Measurements from ENCODE around the gene METRN. TPM values are rescaled to one million over a fixed set of nuclear protein-coding genes. Genes with fewer than 3 reads are reported as not detected.
A peak's percentile ranks its signal among the peaks of the same experiment; 100 is the strongest.

Gene METRN
- total RNA-seq, 1 experiment from 2014 or later = 23.4 TPM

GRCh38 chr16:708019-708418, 6.9 kb upstream of the METRN start:
- DNase-seq = no peak
- ChIA-PET CTCF (no interaction called here), POLR2A (no interaction called here)
- Mint-ChIP-seq H3K4me1 (ENCODE audit: low read depth, unreplicated experiment) (peaks cover 7% of the 10 kb centered on the region), H3K36me3 (ENCODE audit: insufficient read depth, unreplicated experiment) (peaks cover 7% of the 10 kb centered on the region), H3K27ac (ENCODE audit: unreplicated experiment) (no peak overlapping the region), H3K9me3 (ENCODE audit: unreplicated experiment) (no peaks in the 10 kb centered on the region), H3K4me3 (ENCODE audit: unreplicated experiment) (no peak overlapping the region), H3K27me3 (ENCODE audit: insufficient read depth, unreplicated experiment) (peaks cover 6% of the 10 kb centered on the region)
- peaks cover 6% of the 10 kb centered on the region; the same call in 1 of the 2 replicates for H3K4me1 ChIP-seq
- no peak overlapping the region for H3K4me3 ChIP-seq (ENCODE audit: low read depth, low read length)
- H3K9me3 ChIP-seq = no peaks in the 10 kb centered on the region
- intact Hi-C loops (cut with micrococcal nuclease; ENCODE audit: unreplicated experiment) = no loop called here
- no peaks in the 10 kb centered on the region for H3K36me3 ChIP-seq (ENCODE audit: control insufficient read depth, insufficient read depth, low read length)
- BruUV-seq (replicated peaks) = no TSS peak
- no peak for TF ChIP-seq CTCF (IDR thresholded peaks at IDR 0.05; ENCODE audit: insufficient read depth in 1 of 2, low read depth in 1 of 2, low read length in 1 of 2, severe bottlenecking in 1 of 2, unreplicated experiment in 1 of 2)
- H3K27me3 ChIP-seq (replicated peaks; ENCODE audit: control insufficient read depth, insufficient read depth, low read length) = no peaks in the 10 kb centered on the region; the same call in 1 of the 2 replicates

GRCh38 chr16:708959-709358, 6.0 kb upstream of the METRN start:
- ChIA-PET POLR2A (no interaction called here), CTCF (no interaction called here)
- Mint-ChIP-seq H3K27ac (ENCODE audit: unreplicated experiment) (no peak overlapping the region), H3K27me3 (ENCODE audit: insufficient read depth, unreplicated experiment) (peaks cover 5% of the 10 kb centered on the region), H3K4me3 (ENCODE audit: unreplicated experiment) (no peak overlapping the region), H3K36me3 (ENCODE audit: insufficient read depth, unreplicated experiment) (peaks cover 8% of the 10 kb centered on the region), H3K4me1 (ENCODE audit: low read depth, unreplicated experiment) (peaks cover 7% of the 10 kb centered on the region), H3K9me3 (ENCODE audit: unreplicated experiment) (no peaks in the 10 kb centered on the region)
- H3K36me3 ChIP-seq (ENCODE audit: control insufficient read depth, insufficient read depth, low read length) = no peaks in the 10 kb centered on the region
- intact Hi-C loops (cut with micrococcal nuclease; ENCODE audit: unreplicated experiment) = no loop called here
- no TSS peak for BruUV-seq (replicated peaks)
- TF ChIP-seq CTCF (IDR thresholded peaks at IDR 0.05; ENCODE audit: insufficient read depth in 1 of 2, low read depth in 1 of 2, low read length in 1 of 2, severe bottlenecking in 1 of 2, unreplicated experiment in 1 of 2) = no peak
- no peaks in the 10 kb centered on the region for H3K9me3 ChIP-seq
- H3K4me1 ChIP-seq = peaks cover 6% of the 10 kb centered on the region; the same call in 1 of the 2 replicates
- H3K27me3 ChIP-seq (replicated peaks; ENCODE audit: control insufficient read depth, insufficient read depth, low read length) = no peaks in the 10 kb centered on the region; the same call in 1 of the 2 replicates
- DNase-seq = no peak
- H3K4me3 ChIP-seq (ENCODE audit: low read depth, low read length) = no peak overlapping the region

- Mint-ChIP-seq H3K9me3 (ENCODE audit: unreplicated experiment) (no peaks in the 10 kb centered on the region), H3K36me3 (ENCODE audit: insufficient read depth, unreplicated experiment) (peaks cover 8% of the 10 kb centered on the region), H3K4me1 (ENCODE audit: low read depth, unreplicated experiment) (peaks cover 7% of the 10 kb centered on the region), H3K27ac (ENCODE audit: unreplicated experiment) (no peak overlapping the region), H3K27me3 (ENCODE audit: insufficient read depth, unreplicated experiment) (peaks cover 5% of the 10 kb centered on the region), H3K4me3 (ENCODE audit: unreplicated experiment) (no peak overlapping the region)
- BruUV-seq (replicated peaks) = no TSS peak
- TF ChIP-seq CTCF (IDR thresholded peaks at IDR 0.05; ENCODE audit: insufficient read depth in 1 of 2, low read depth in 1 of 2, low read length in 1 of 2, severe bottlenecking in 1 of 2, unreplicated experiment in 1 of 2) = no peak
- no peaks in the 10 kb centered on the region for H3K27me3 ChIP-seq (replicated peaks; ENCODE audit: control insufficient read depth, insufficient read depth, low read length)
- H3K36me3 ChIP-seq (ENCODE audit: control insufficient read depth, insufficient read depth, low read length) = no peaks in the 10 kb centered on the region
- peak in 1 of 2 experiments; percentile 66 for DNase-seq
- H3K4me1 ChIP-seq = peaks cover 14% of the 10 kb centered on the region
- POLR2A ChIA-PET = no interaction called here
- no peaks in the 10 kb centered on the region for H3K9me3 ChIP-seq
- intact Hi-C loops (cut with micrococcal nuclease; ENCODE audit: unreplicated experiment) = loop anchor here (10.0 kb wide), 1 partner anchor 75 kb away; the partner anchor contains the start of genes CHTF18 and RPUSD1
- H3K4me3 ChIP-seq (ENCODE audit: low read depth, low read length) = no peak overlapping the region
- CTCF ChIA-PET = interaction anchor here (0.6 to 1.0 kb wide), 2 partner anchors 10 to 271 kb away, joined by 3 to 4 read pairs; no protein-coding TSS in a partner anchor
These were observed 5.1 kb upstream of the METRN start for GRCh38 chr16:709566-710499.

All from Caco-2 (cell line).